NCI-H2227 (cell line): Measurements from ENCODE around the gene SERPINB8.
A peak's percentile ranks its signal among the peaks of the same experiment; 100 is the strongest.
"Not testable (repeated sequence)": the region's sequence is repeated elsewhere in the genome, so short reads cannot be mapped to it uniquely, and the experiment has no call there.

Experiments
- DNase-seq: peaks from one replicate; lab custom pipeline; 2025; ENCODE audit not compliant: unreplicated experiment; lab: John Stamatoyannopoulos, UW

Gene SERPINB8

GRCh38 chr18:63969942-63970808, at the start of gene SERPINB8:
Gene SERPINB8 (plus strand): TSS chr18:63970081. CDS start chr18:63978309, 8,228 bp downstream.
- DNase-seq: peak; percentile 97

GRCh38 chr18:63922049-63922448, 47.8 kb upstream of the SERPINB8 start:
- DNase-seq: no peak

GRCh38 chr18:63924551-63924950, 45.3 kb upstream of the SERPINB8 start:
- DNase-seq: no peak

- no peak for DNase-seq
Measured at GRCh38 chr18:63928331-63928730, 41.5 kb upstream of the SERPINB8 start.

- DNase-seq: not testable (repeated sequence)
Measured at GRCh38 chr18:63929369-63929768, 40.5 kb upstream of the SERPINB8 start.

- no peak for DNase-seq
Measured at GRCh38 chr18:63930773-63931354, 39.0 kb upstream of the SERPINB8 start.

- peak; percentile 88 for DNase-seq
Measured at GRCh38 chr18:63936156-63936931, 33.5 kb upstream of the SERPINB8 start.

- DNase-seq: no peak
Measured at GRCh38 chr18:63936932-63937393, 32.9 kb upstream of the SERPINB8 start.

- DNase-seq: no peak
Measured at GRCh38 chr18:63940008-63940407, 29.9 kb upstream of the SERPINB8 start.

- DNase-seq: not testable (repeated sequence)
Measured at GRCh38 chr18:63940543-63941050, 29.3 kb upstream of the SERPINB8 start.

GRCh38 chr18:63947051-63947790, 22.7 kb upstream of the SERPINB8 start:
- no peak for DNase-seq

GRCh38 chr18:63949068-63949737, 20.7 kb upstream of the SERPINB8 start, which contains the start of gene HMSD:
Gene HMSD (plus strand): TSS chr18:63949301. CDS start chr18:63953456, 4,155 bp downstream.
- DNase-seq: peak; percentile 73

GRCh38 chr18:63951302-63951705, 18.6 kb upstream of the SERPINB8 start:
- no peak for DNase-seq

- DNase-seq: no peak
Measured at GRCh38 chr18:63953811-63954210, 16.1 kb upstream of the SERPINB8 start.

- DNase-seq: no peak
Measured at GRCh38 chr18:63956755-63957154, 13.1 kb upstream of the SERPINB8 start.

- DNase-seq: no peak
Measured at GRCh38 chr18:63960891-63961290, 9.0 kb upstream of the SERPINB8 start.

GRCh38 chr18:63961435-63961980, 8.4 kb upstream of the SERPINB8 start:
- no peak for DNase-seq

GRCh38 chr18:63962137-63962536, 7.7 kb upstream of the SERPINB8 start:
- no peak for DNase-seq

- peak; percentile 65 for DNase-seq
Measured at GRCh38 chr18:63963615-63964256, 6.1 kb upstream of the SERPINB8 start.
